Osteocyte (in vitro differentiated cells): ENCODE results near the gene PPP1R9A. TPM values are rescaled to one million over a fixed set of nuclear protein-coding genes. Genes with fewer than 3 reads are reported as not detected.
"Not testable (repeated sequence)": the region's sequence is repeated elsewhere in the genome, so short reads cannot be mapped to it uniquely, and the experiment has no call there.

Experiments
- DNase-seq: peaks from one replicate; pipeline ENCODE4 v3.0.0; 2021; ENCODE audit warnings: mixed read lengths; ENCODE audit not compliant: unreplicated experiment; ENCODE audit errors: extremely low spot score
- H3K27ac Mint-ChIP-seq: one replicate; pipeline ENCODE4 v1.8.0; 2021; ENCODE audit warnings: mild to moderate bottlenecking, mixed read lengths; ENCODE audit not compliant: unreplicated experiment
- H3K27me3 Mint-ChIP-seq: one replicate; pipeline ENCODE4 v1.8.0; 2021; ENCODE audit warnings: mixed read lengths; ENCODE audit not compliant: unreplicated experiment
- H3K36me3 Mint-ChIP-seq: one replicate; pipeline ENCODE4 v1.8.0; 2021; ENCODE audit warnings: mixed read lengths; ENCODE audit not compliant: unreplicated experiment
- H3K4me1 Mint-ChIP-seq: one replicate; pipeline ENCODE4 v1.8.0; 2021; ENCODE audit warnings: mixed read lengths; ENCODE audit not compliant: unreplicated experiment
- H3K4me3 Mint-ChIP-seq: one replicate; pipeline ENCODE4 v1.8.0; 2021; ENCODE audit warnings: mild to moderate bottlenecking, moderate library complexity, mixed read lengths; ENCODE audit not compliant: unreplicated experiment
- H3K9me3 Mint-ChIP-seq: one replicate; pipeline ENCODE4 v1.8.0; 2021; ENCODE audit warnings: mixed read lengths; ENCODE audit not compliant: unreplicated experiment
- total RNA-seq: library from RNA; stranded (reverse); gene quantifications from 2 replicates; pipeline ENCODE4 v1.2.1, GENCODE V29; 2021
- TF ChIP-seq, protein P1 (sequence below): fragments of 200-600 bp; sonication (generic); IDR thresholded peaks from 2 replicates; pipeline ENCODE4 v1.5.0; 2021; ENCODE audit warnings: antibody characterized with exemption, mild to moderate bottlenecking, moderate library complexity

The PPP1R9A gene
- total RNA-seq, 1 donor from 2014 or later: 3.4 TPM

DNA sequence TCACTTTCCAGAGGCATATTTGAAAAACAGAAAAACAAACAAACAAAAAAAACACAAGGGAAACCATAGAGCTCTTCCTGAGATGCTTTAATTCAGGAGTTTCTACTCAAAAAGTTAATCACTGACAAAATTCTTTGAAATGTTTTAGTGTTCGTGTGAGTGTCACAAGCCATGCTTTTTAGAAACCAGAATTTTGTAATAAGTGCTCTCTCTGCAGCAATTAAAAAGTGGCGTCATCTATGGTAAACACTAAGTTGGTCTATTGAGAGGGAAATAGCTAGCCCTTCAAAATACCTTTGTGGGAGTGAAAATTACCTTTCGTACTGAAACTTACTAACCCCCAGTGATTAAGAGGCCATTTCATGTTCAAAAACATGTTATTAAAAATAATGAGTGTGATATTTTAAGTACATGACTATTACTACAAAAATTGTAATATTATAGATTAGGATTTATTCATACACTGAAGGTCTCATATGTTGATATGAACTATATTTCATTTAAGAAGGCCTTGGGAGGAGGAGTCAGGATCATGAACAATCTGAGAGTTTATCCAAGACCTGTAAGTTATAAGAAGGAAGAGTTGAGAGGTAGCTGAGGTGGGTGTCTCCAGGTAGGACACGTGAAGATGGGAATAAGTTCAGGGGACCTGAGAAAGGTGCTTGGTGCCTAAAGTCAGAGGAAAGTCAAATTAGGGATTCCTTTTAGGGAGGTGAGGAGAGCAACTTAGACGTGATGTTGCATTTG lies 94.6 kb downstream of the PPP1R9A start:
- DNase-seq: no peak
- no peak overlapping the region for H3K4me3 Mint-ChIP-seq
- H3K27ac Mint-ChIP-seq: no peak overlapping the region
- no peaks in the 10 kb centered on the region for H3K4me1 Mint-ChIP-seq
- no peaks in the 10 kb centered on the region for H3K27me3 Mint-ChIP-seq
- H3K9me3 Mint-ChIP-seq: no peaks in the 10 kb centered on the region
- no peaks in the 10 kb centered on the region for H3K36me3 Mint-ChIP-seq
- TF ChIP-seq, protein P1, sequence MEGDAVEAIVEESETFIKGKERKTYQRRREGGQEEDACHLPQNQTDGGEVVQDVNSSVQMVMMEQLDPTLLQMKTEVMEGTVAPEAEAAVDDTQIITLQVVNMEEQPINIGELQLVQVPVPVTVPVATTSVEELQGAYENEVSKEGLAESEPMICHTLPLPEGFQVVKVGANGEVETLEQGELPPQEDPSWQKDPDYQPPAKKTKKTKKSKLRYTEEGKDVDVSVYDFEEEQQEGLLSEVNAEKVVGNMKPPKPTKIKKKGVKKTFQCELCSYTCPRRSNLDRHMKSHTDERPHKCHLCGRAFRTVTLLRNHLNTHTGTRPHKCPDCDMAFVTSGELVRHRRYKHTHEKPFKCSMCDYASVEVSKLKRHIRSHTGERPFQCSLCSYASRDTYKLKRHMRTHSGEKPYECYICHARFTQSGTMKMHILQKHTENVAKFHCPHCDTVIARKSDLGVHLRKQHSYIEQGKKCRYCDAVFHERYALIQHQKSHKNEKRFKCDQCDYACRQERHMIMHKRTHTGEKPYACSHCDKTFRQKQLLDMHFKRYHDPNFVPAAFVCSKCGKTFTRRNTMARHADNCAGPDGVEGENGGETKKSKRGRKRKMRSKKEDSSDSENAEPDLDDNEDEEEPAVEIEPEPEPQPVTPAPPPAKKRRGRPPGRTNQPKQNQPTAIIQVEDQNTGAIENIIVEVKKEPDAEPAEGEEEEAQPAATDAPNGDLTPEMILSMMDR: no peak

- DNase-seq: no peak
- no peak overlapping the region for H3K4me3 Mint-ChIP-seq
- no peaks in the 10 kb centered on the region for H3K9me3 Mint-ChIP-seq
- TF ChIP-seq, protein P1: no peak
- H3K27ac Mint-ChIP-seq: no peak overlapping the region
- no peaks in the 10 kb centered on the region for H3K27me3 Mint-ChIP-seq
- H3K36me3 Mint-ChIP-seq: no peaks in the 10 kb centered on the region
- H3K4me1 Mint-ChIP-seq: no peaks in the 10 kb centered on the region
These were observed 95.4 kb downstream of the PPP1R9A start for GRCh38 chr7:95002775-95003174.

- H3K4me3 Mint-ChIP-seq: no peak overlapping the region
- no peaks in the 10 kb centered on the region for H3K36me3 Mint-ChIP-seq
- no peaks in the 10 kb centered on the region for H3K27me3 Mint-ChIP-seq
- TF ChIP-seq, protein P1: no peak
- no peak for DNase-seq
- H3K9me3 Mint-ChIP-seq: no peaks in the 10 kb centered on the region
- no peak overlapping the region for H3K27ac Mint-ChIP-seq
- no peaks in the 10 kb centered on the region for H3K4me1 Mint-ChIP-seq
These were observed 97.3 kb downstream of the PPP1R9A start for GRCh38 chr7:95004618-95005247.

DNA sequence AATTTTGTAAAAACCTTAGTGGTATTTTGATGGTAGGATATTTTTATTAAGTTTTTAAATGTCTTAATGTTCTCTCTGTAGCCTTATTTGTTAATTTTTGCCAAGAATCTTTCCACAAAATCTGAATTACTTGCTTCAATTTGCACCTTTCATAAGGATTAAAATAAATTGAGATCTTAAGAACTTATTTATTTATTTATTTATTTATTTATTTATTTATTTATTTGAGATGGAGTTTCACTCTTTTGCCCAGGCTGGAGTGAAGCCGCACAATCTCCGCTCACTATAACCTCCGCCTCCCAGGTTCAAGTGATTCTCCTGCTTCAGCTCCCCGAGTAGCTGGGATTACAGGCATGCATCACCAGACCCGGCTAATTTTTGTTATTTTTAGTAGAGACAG lies 98.6 kb downstream of the PPP1R9A start:
- no peak overlapping the region for H3K4me3 Mint-ChIP-seq

DNA sequence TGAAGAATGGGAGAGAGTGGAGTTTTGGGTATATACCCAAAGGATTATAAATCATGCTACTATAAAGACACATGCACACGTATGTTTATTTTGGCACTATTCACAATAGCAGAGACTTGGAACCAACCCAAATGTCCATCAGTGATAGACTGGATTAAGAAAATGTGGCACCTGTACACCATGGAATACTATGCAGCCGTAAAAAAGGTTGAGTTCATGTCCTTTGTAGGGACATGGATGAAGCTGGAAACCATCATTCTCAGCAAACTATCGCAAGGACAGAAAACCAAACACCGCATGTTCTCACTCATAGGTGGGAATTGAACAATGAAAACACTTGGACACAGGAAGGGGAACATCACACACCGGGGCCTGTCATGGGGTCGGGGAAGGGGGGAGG lies 101.4 kb downstream of the PPP1R9A start:
- H3K4me3 Mint-ChIP-seq, H3K9me3 Mint-ChIP-seq, DNase-seq, H3K27me3 Mint-ChIP-seq, H3K36me3 Mint-ChIP-seq, H3K4me1 Mint-ChIP-seq, H3K27ac Mint-ChIP-seq: not testable (repeated sequence)

More for the DNA sequence above, 98.6 kb downstream of the PPP1R9A start:
- Mint-ChIP-seq H3K27ac (no peak overlapping the region), H3K9me3 (no peaks in the 10 kb centered on the region), H3K4me1 (no peaks in the 10 kb centered on the region), H3K36me3 (no peaks in the 10 kb centered on the region), H3K27me3 (no peaks in the 10 kb centered on the region)
- TF ChIP-seq, protein P1: no peak
- DNase-seq: no peak
